Breast epithelium (tissue), 4 donors: ENCODE data around the gene TOM1L1. TPM values are rescaled to one million over a fixed set of nuclear protein-coding genes. Genes with fewer than 3 reads are reported as not detected.
A peak's percentile ranks its signal among the peaks of the same experiment; 100 is the strongest.

Experiments
- DNase-seq, 2 donors: peaks; one replicate each; pipeline ENCODE4 v3.0.0-alpha.2; 2019; ENCODE audit warnings: low spot score in 2 of 2
- H3K27ac ChIP-seq, 2 donors: fragments of 200-600 bp; sonication (generic) in 1 of 2; one replicate each; pipeline ENCODE4 v1.5.1; 2016 to 2019; ENCODE audit warnings: mild to moderate bottlenecking in 1 of 2
- H3K27me3 ChIP-seq, 2 donors: fragments of 200-600 bp; sonication (generic) in 1 of 2; one replicate each; pipeline versions ENCODE4 v1.5.1 to v1.6.0; 2017 to 2019; ENCODE audit warnings: control low read depth in 1 of 2, mild to moderate bottlenecking in 1 of 2
- H3K36me3 ChIP-seq: fragments of 200-600 bp; one replicate; pipeline ENCODE4 v1.5.1; 2019
- H3K4me1 ChIP-seq, 2 donors: fragments of 200-600 bp; sonication (generic); one replicate each; pipeline ENCODE4 v1.5.1; 2016 to 2019; ENCODE audit warnings: control low read depth in 1 of 2
- H3K4me3 ChIP-seq, 3 donors: fragments of 200-600 bp; sonication (generic); 1 replicate in 2 of 3; 2 replicates in 1 of 3; pipeline ENCODE4 v1.5.1; 2016 to 2019; ENCODE audit warnings: mild to moderate bottlenecking in 3 of 3, moderate library complexity in 2 of 3
- H3K9me3 ChIP-seq, 2 donors: fragments of 200-600 bp; sonication (generic) in 1 of 2; one replicate each; pipeline ENCODE4 v1.5.1; 2016 to 2019; ENCODE audit warnings: control low read depth in 1 of 2
- POLR2A ChIP-seq: fragments of 450-650 bp; IDR thresholded peaks from one replicate; pipeline ENCODE4 v1.6.1; 2016; ENCODE audit warnings: antibody characterized with exemption, mild to moderate bottlenecking, moderate library complexity
- POLR2AphosphoS5 ChIP-seq, 3 donors: sonication (generic); formaldehyde crosslinking; IDR thresholded peaks; one replicate each; pipeline ENCODE4 v1.6.1; 2017; ENCODE audit warnings: antibody characterized with exemption in 3 of 3
- intact Hi-C: fragments of 100-400 bp; cut with DNase I; formaldehyde crosslinking; loops from one replicate; pipeline ENCODE4 v1.15.1; 2023; ENCODE audit warnings: low total_unique reads
- total RNA-seq, 3 donors: library from RNA; depleted of rRNA; stranded (reverse); fragments of >200 nt; gene quantifications; one replicate each; pipeline ENCODE4 v1.1.0, GENCODE V29; 2016
- TF ChIP-seq, protein P1 (sequence below), 3 donors: fragments of 450-650 bp; IDR thresholded peaks; one replicate each; pipeline ENCODE4 v1.5.1; 2016 to 2017; ENCODE audit warnings: antibody characterized with exemption in 3 of 3, mild to moderate bottlenecking in 3 of 3, moderate library complexity in 3 of 3

TOM1L1 gene
- total RNA-seq, 3 donors from 2014 or later: 18.4 to 72.2 (median 47.2) TPM

DNA sequence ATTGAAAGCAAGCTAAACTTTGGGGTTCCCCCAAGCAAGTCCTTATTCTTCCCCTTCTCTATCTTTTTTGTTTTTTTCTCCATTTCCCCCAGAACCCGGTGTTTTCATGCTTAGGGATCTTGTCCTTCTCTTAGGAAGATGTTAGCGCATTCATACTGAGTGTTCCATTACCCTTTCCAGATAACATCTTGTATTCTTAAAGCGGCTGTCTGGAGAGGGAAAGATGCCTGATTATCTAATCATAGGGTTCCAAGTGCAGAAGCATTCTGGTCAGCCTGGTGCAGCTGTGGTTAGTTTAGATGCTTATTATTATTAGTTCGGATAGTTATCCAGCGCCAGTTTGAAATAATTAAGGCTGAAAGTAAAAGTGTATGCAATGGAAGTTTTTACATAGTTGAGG lies 2.0 kb downstream of the TOM1L1 start:
- Histone ChIP-seq H3K4me1 (no peaks in the 10 kb centered on the region), H3K27ac (no peak overlapping the region), H3K27me3 (no peaks in the 10 kb centered on the region), H3K36me3 (no peaks in the 10 kb centered on the region), H3K9me3 (no peaks in the 10 kb centered on the region), H3K4me3 (no peak overlapping the region)
- TF ChIP-seq, protein P1, sequence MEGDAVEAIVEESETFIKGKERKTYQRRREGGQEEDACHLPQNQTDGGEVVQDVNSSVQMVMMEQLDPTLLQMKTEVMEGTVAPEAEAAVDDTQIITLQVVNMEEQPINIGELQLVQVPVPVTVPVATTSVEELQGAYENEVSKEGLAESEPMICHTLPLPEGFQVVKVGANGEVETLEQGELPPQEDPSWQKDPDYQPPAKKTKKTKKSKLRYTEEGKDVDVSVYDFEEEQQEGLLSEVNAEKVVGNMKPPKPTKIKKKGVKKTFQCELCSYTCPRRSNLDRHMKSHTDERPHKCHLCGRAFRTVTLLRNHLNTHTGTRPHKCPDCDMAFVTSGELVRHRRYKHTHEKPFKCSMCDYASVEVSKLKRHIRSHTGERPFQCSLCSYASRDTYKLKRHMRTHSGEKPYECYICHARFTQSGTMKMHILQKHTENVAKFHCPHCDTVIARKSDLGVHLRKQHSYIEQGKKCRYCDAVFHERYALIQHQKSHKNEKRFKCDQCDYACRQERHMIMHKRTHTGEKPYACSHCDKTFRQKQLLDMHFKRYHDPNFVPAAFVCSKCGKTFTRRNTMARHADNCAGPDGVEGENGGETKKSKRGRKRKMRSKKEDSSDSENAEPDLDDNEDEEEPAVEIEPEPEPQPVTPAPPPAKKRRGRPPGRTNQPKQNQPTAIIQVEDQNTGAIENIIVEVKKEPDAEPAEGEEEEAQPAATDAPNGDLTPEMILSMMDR (IDR thresholded peaks at IDR 0.05): no peak
- TF ChIP-seq POLR2AphosphoS5 (IDR thresholded peaks at IDR 0.05) (no peak), POLR2A (no peak)
- DNase-seq: no peak
- intact Hi-C loops: no loop called here

DNA sequence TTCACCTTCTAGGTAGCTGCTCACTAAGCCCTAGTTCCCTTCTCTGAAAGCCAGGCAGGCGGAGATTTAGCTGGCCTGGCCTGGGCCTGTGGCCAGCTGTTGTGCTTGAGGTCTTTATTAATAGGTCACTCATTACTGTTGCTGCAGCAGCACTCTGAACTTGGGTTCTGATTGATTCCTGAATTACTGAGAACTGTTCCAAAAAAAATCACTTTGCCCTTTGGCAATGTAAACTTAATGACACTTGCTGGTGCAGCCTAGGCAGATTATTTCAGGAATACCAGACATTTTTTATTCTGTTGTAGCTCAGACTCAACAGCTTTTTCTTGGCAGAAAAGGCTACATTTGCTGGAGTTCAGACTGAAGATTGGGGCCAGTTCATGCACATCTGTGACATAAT lies 2.7 kb downstream of the TOM1L1 start:
- TF ChIP-seq, protein P1 (IDR thresholded peaks at IDR 0.05): no peak
- TF ChIP-seq POLR2AphosphoS5 (IDR thresholded peaks at IDR 0.05) (no peak), POLR2A (no peak)
- no peak overlapping the region for H3K27ac ChIP-seq
- intact Hi-C loops: no loop called here

DNA sequence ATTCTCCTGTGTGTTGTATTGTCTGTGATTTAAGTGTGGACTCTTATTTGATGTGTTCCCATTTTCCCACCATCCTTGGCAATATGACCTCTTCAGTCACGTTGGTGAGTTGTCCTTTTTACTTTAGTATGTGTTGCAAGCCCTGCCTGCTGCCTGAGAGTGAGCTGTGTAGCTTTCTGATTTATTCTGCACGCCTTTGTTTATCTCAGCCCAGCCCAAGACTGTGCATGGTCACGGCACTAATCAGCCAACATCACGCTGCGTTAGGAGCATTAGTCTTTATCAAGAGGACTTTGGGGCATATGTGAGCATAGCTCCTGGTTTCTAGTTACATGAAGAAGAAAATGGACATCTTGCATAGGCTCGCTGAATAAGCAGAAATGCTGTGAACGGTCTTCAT lies 6.0 kb downstream of the TOM1L1 start:
- intact Hi-C loops: no loop called here

More for the DNA sequence above, 2.7 kb downstream of the TOM1L1 start:
- Histone ChIP-seq H3K36me3 (no peaks in the 10 kb centered on the region), H3K27me3 (no peaks in the 10 kb centered on the region), H3K4me3 (no peak overlapping the region), H3K4me1 (no peaks in the 10 kb centered on the region), H3K9me3 (no peaks in the 10 kb centered on the region)
- peak in 1 of 2 donors; percentile 48 for DNase-seq

DNA sequence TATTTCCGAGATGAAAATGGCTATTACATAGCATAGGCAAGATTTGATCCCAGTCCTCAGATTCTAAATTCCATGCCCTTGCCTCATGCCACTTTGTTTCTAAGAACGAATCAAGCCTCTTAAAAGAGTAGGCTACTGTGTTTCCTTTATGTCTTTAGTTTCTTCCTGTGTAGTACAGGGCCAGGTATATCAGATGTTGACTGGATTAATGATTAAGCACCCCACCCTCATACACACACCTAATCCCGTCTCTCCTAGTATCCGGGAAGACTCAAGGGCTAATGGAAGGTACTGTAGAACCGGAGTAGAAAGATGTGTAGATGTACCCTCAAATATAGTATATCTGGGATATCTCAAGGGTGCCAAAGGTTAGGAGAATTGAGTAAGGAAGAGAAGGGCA lies 6.7 kb downstream of the TOM1L1 start:
- H3K27me3 ChIP-seq: no peaks in the 10 kb centered on the region
- no peak for DNase-seq
- H3K36me3 ChIP-seq: no peaks in the 10 kb centered on the region
- intact Hi-C loops: no loop called here
- H3K4me3 ChIP-seq: no peak overlapping the region
- H3K4me1 ChIP-seq: no peaks in the 10 kb centered on the region
- TF ChIP-seq POLR2AphosphoS5 (IDR thresholded peaks at IDR 0.05) (no peak), POLR2A (no peak)
- TF ChIP-seq, protein P1 (IDR thresholded peaks at IDR 0.05): no peak
- no peaks in the 10 kb centered on the region for H3K9me3 ChIP-seq
- H3K27ac ChIP-seq: no peak overlapping the region

More for the DNA sequence above, 6.0 kb downstream of the TOM1L1 start:
- Histone ChIP-seq H3K4me1 (no peaks in the 10 kb centered on the region), H3K27ac (no peak overlapping the region), H3K9me3 (no peaks in the 10 kb centered on the region), H3K36me3 (no peaks in the 10 kb centered on the region), H3K4me3 (no peak overlapping the region), H3K27me3 (no peaks in the 10 kb centered on the region)
- DNase-seq: no peak
- TF ChIP-seq POLR2A: no peak
- TF ChIP-seq, protein P1 (IDR thresholded peaks at IDR 0.05): no peak
- TF ChIP-seq POLR2AphosphoS5 (IDR thresholded peaks at IDR 0.05): no peak

DNA sequence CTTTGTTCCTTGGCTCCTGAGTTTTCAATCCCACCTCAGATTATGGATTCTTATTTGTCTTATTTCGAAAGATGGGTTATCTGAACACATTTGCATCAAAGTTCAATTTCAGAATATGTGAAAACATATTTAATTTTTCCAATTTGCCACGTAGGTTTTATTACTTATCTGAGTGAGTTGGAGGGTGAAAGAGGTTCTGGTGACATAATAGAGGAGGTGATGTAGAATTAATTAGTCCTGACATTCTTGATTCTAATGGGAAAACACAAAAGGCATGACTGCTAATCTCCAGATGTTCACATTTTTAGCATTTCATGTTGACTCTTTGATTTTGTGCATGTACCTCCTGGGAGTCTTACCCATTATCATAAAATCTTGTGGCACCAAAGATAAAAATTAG lies 9.1 kb downstream of the TOM1L1 start:
- TF ChIP-seq POLR2AphosphoS5 (IDR thresholded peaks at IDR 0.05) (no peak), POLR2A (no peak)
- TF ChIP-seq, protein P1 (IDR thresholded peaks at IDR 0.05): no peak
- H3K27ac ChIP-seq: no peak overlapping the region
- DNase-seq: no peak
- no peak overlapping the region for H3K4me3 ChIP-seq
- intact Hi-C loops: no loop called here
- no peaks in the 10 kb centered on the region for H3K9me3 ChIP-seq
- no peaks in the 10 kb centered on the region for H3K27me3 ChIP-seq
- H3K4me1 ChIP-seq: no peaks in the 10 kb centered on the region
- H3K36me3 ChIP-seq: no peaks in the 10 kb centered on the region
